ENCODE results near the gene CYFIP1. TPM values are rescaled to one million over a fixed set of nuclear protein-coding genes. Genes with fewer than 3 reads are reported as not detected.

CYFIP1 gene
- total RNA-seq, 1 experiment from 2014 or later = 143 TPM

DNA sequence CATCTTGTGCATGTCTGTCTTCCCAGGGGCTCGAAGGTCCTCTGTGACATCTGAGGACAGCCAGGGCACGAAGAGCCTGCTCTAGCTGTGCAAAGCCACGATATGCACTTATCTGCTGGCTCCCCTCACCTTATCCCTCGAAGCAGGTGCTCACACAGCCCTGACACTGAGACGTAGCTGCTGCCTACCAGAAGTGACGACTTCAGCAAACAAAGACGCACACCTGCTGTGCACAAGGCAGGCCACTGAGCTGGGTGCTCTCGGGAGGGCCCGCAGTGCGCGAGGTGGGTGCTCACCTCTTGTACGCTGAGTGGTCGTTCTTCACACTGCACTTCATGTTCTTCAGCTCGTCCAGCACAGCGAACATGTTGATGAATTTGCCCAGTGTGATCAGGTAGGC, 37.3 kb downstream of the CYFIP1 start:
- Histone ChIP-seq H3K4me1 (ENCODE audit: control insufficient read depth in 1 of 2, insufficient read depth in 2 of 2, low read length in 2 of 2) (no peaks in the 10 kb centered on the region), H4K20me1 (ENCODE audit: insufficient read depth) (no peaks in the 10 kb centered on the region), H3K36me3 (ENCODE audit: control insufficient read depth in 1 of 2, insufficient read depth in 2 of 2, low read length in 2 of 2) (peaks cover 15 to 47% of the 10 kb centered on the region in 2 experiments), H3K4me3 (replicated peaks in 1 of 2; ENCODE audit: low read depth in 1 of 2, low read length in 2 of 2) (no peak overlapping the region), H3K9ac (ENCODE audit: low read length) (no peak overlapping the region), H3K4me2 (ENCODE audit: low read length) (no peak overlapping the region), H2AFZ (ENCODE audit: low read depth, low read length, poor library complexity, severe bottlenecking) (no peak overlapping the region), H3K79me2 (ENCODE audit: insufficient read depth, low read length) (peaks cover 33% of the 10 kb centered on the region), H3K27ac (ENCODE audit: low read depth, low read length) (no peak overlapping the region), H3K9me2 (ENCODE audit: insufficient read depth) (no peaks in the 10 kb centered on the region), H3K9me3 (ENCODE audit: control insufficient read depth in 1 of 2, insufficient read depth in 1 of 2, low read depth in 1 of 2, low read length in 2 of 2) (no peaks in the 10 kb centered on the region), H3K27me3 (ENCODE audit: insufficient read depth, low read length) (no peaks in the 10 kb centered on the region)
- ChIA-PET RAD21 (ENCODE audit: low non-redundant PET in 1 of 2, low total read pairs in 2 of 2, uncharacterized antibody in 2 of 2, unreplicated experiment in 2 of 2) (no interaction called here), CTCF (no interaction called here), POLR2A (no interaction called here)
- BruUV-seq (replicated peaks) = no TSS peak
- intact Hi-C loops (cut with micrococcal nuclease) = no loop called here
- DNase-seq (ENCODE audit: low read depth, low spot score) = no peak
- no peak for ATAC-seq
- TF ChIP-seq, protein P1, sequence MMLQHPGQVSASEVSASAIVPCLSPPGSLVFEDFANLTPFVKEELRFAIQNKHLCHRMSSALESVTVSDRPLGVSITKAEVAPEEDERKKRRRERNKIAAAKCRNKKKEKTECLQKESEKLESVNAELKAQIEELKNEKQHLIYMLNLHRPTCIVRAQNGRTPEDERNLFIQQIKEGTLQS (IDR thresholded peaks at IDR 0.05) = no peak
- no peak for TF ChIP-seq SIN3A (IDR thresholded peaks at IDR 0.05; ENCODE audit: low read depth)
- no peak for TF ChIP-seq ZNF274 (IDR thresholded peaks at IDR 0.05; ENCODE audit: low read depth, low read length)

DNA sequence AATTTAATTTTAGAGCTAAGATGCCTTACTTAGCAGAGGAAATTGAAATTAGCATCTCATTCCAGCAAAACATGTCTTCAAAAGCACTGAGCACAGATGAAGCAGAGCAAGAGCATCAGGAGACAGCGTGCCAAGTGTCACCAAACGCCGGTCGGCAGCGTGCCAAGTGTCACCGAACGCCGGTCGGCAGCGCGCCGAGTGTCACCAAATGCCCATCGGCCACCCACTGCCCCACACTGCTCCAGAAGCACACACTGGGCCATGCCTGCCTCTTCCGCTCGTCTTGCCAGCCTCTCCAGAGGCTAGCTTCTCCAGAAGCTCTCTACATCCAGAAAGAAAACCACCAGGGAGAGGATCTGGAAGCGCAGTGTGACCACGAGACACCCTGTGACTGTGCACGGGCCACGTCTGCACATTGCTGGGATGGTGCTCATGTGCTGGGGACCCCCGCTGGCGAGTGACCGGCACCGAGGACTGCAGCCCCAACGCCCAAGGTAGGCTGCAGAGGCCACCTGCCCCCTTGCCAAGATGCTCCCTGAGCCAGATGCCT, 37.8 kb downstream of the CYFIP1 start:
- no TSS peak for BruUV-seq (replicated peaks)
- no peak for DNase-seq (ENCODE audit: low read depth, low spot score)
- Histone ChIP-seq H3K36me3 (ENCODE audit: control insufficient read depth in 1 of 2, insufficient read depth in 2 of 2, low read length in 2 of 2) (peaks cover 15 to 49% of the 10 kb centered on the region in 2 experiments), H3K4me2 (ENCODE audit: low read length) (no peak overlapping the region), H4K20me1 (ENCODE audit: insufficient read depth) (no peaks in the 10 kb centered on the region), H3K4me3 (replicated peaks in 1 of 2; ENCODE audit: low read depth in 1 of 2, low read length in 2 of 2) (no peak overlapping the region), H3K9me3 (ENCODE audit: control insufficient read depth in 1 of 2, insufficient read depth in 1 of 2, low read depth in 1 of 2, low read length in 2 of 2) (no peaks in the 10 kb centered on the region), H3K79me2 (ENCODE audit: insufficient read depth, low read length) (peaks cover 28% of the 10 kb centered on the region), H3K9me2 (ENCODE audit: insufficient read depth) (no peaks in the 10 kb centered on the region), H3K4me1 (ENCODE audit: control insufficient read depth in 1 of 2, insufficient read depth in 2 of 2, low read length in 2 of 2) (no peaks in the 10 kb centered on the region), H2AFZ (ENCODE audit: low read depth, low read length, poor library complexity, severe bottlenecking) (no peak overlapping the region), H3K27ac (ENCODE audit: low read depth, low read length) (no peak overlapping the region), H3K9ac (ENCODE audit: low read length) (no peak overlapping the region), H3K27me3 (ENCODE audit: insufficient read depth, low read length) (no peaks in the 10 kb centered on the region)
- ChIA-PET CTCF (no interaction called here), RAD21 (ENCODE audit: low non-redundant PET in 1 of 2, low total read pairs in 2 of 2, uncharacterized antibody in 2 of 2, unreplicated experiment in 2 of 2) (no interaction called here), POLR2A (no interaction called here)
- intact Hi-C loops (cut with micrococcal nuclease) = no loop called here
- ATAC-seq = no peak
- TF ChIP-seq FOSL1 (IDR thresholded peaks at IDR 0.05; ENCODE audit: low read depth) (no peak), EGR1 (IDR thresholded peaks at IDR 0.05; ENCODE audit: low read depth) (no peak), ZFX (IDR thresholded peaks at IDR 0.05) (no peak), RAD21 (IDR thresholded peaks at IDR 0.05; ENCODE audit: low read depth) (no peak), SRF (IDR thresholded peaks at IDR 0.05; ENCODE audit: low read depth) (no peak), ELF1 (IDR thresholded peaks at IDR 0.05; ENCODE audit: borderline replicate concordance, low read depth) (no peak), SIN3A (IDR thresholded peaks at IDR 0.05; ENCODE audit: low read depth) (no peak), JUND (IDR thresholded peaks at IDR 0.05) (no peak), SP1 (IDR thresholded peaks at IDR 0.05; ENCODE audit: low read depth) (no peak), YY1 (IDR thresholded peaks at IDR 0.05; ENCODE audit: extremely low read depth, insufficient replicate concordance, low read depth, low read length) (no peak)
- TF ChIP-seq, protein P1 (IDR thresholded peaks at IDR 0.05) = no peak
- TF ChIP-seq, protein P2, sequence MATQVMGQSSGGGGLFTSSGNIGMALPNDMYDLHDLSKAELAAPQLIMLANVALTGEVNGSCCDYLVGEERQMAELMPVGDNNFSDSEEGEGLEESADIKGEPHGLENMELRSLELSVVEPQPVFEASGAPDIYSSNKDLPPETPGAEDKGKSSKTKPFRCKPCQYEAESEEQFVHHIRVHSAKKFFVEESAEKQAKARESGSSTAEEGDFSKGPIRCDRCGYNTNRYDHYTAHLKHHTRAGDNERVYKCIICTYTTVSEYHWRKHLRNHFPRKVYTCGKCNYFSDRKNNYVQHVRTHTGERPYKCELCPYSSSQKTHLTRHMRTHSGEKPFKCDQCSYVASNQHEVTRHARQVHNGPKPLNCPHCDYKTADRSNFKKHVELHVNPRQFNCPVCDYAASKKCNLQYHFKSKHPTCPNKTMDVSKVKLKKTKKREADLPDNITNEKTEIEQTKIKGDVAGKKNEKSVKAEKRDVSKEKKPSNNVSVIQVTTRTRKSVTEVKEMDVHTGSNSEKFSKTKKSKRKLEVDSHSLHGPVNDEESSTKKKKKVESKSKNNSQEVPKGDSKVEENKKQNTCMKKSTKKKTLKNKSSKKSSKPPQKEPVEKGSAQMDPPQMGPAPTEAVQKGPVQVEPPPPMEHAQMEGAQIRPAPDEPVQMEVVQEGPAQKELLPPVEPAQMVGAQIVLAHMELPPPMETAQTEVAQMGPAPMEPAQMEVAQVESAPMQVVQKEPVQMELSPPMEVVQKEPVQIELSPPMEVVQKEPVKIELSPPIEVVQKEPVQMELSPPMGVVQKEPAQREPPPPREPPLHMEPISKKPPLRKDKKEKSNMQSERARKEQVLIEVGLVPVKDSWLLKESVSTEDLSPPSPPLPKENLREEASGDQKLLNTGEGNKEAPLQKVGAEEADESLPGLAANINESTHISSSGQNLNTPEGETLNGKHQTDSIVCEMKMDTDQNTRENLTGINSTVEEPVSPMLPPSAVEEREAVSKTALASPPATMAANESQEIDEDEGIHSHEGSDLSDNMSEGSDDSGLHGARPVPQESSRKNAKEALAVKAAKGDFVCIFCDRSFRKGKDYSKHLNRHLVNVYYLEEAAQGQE (IDR thresholded peaks at IDR 0.05; ENCODE audit: low read depth) = no peak
- TF ChIP-seq, protein P3, sequence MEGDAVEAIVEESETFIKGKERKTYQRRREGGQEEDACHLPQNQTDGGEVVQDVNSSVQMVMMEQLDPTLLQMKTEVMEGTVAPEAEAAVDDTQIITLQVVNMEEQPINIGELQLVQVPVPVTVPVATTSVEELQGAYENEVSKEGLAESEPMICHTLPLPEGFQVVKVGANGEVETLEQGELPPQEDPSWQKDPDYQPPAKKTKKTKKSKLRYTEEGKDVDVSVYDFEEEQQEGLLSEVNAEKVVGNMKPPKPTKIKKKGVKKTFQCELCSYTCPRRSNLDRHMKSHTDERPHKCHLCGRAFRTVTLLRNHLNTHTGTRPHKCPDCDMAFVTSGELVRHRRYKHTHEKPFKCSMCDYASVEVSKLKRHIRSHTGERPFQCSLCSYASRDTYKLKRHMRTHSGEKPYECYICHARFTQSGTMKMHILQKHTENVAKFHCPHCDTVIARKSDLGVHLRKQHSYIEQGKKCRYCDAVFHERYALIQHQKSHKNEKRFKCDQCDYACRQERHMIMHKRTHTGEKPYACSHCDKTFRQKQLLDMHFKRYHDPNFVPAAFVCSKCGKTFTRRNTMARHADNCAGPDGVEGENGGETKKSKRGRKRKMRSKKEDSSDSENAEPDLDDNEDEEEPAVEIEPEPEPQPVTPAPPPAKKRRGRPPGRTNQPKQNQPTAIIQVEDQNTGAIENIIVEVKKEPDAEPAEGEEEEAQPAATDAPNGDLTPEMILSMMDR (IDR thresholded peaks at IDR 0.05 in 2 of 3, conservative IDR thresholded peaks at IDR 0.05 in 1 of 3; ENCODE audit: borderline replicate concordance in 1 of 3, insufficient read depth in 1 of 3, low read depth in 2 of 3, low read length in 2 of 3) = no peak

Data from HCT116 (cell line).